Fibroblast of lung (primary cell): ENCODE results near the gene MYPOP. TPM values are rescaled to one million over a fixed set of nuclear protein-coding genes. Genes with fewer than 3 reads are reported as not detected.
"Not testable (repeated sequence)": the region's sequence is repeated elsewhere in the genome, so short reads cannot be mapped to it uniquely, and the experiment has no call there.

ENCODE experiments used
- DNase-seq, 2 donors: peaks; one replicate each; pipeline versions ENCODE4 v3.0.0 to v3.0.0-alpha.2; 2010; ENCODE audit warnings: low read depth in 2 of 2
- H2AFZ ChIP-seq: 2 replicates; pipeline ENCODE4 v1.5.1; 2012; ENCODE audit warnings: low read length, control low read depth, inconsistent platforms
- H3K27ac ChIP-seq: 2 replicates; pipeline ENCODE4 v1.5.1; 2011; ENCODE audit warnings: low read length, control low read depth; ENCODE audit not compliant: insufficient read depth
- H3K27me3 ChIP-seq: 2 replicates; pipeline ENCODE4 v1.5.1; 2011; ENCODE audit warnings: mild to moderate bottlenecking, low read length; ENCODE audit not compliant: control insufficient read depth, insufficient read depth
- H3K36me3 ChIP-seq: 2 replicates; pipeline ENCODE4 v1.5.1; 2011; ENCODE audit warnings: low read length; ENCODE audit not compliant: control insufficient read depth, insufficient read depth
- H3K4me1 ChIP-seq: 2 replicates; pipeline ENCODE4 v1.5.1; 2011; ENCODE audit warnings: low read length; ENCODE audit not compliant: control insufficient read depth, insufficient read depth; ENCODE audit errors: extremely low read depth
- H3K4me2 ChIP-seq: 2 replicates; pipeline ENCODE4 v1.5.1; 2011; ENCODE audit warnings: low read length, control low read depth; ENCODE audit not compliant: insufficient read depth; ENCODE audit errors: extremely low read depth
- H3K4me3 ChIP-seq, 4 experiments: fragments of 200-600 bp in 1 of 4; sonication (generic) in 1 of 4; replicated peaks in 1 of 4; 2 replicates each; pipeline ENCODE4 v1.5.1; 2011 to 2016; ENCODE audit warnings: low read length in 4 of 4, low read depth in 3 of 4, mild to moderate bottlenecking in 3 of 4, control low read depth in 2 of 4, inconsistent platforms in 1 of 4, mixed read lengths in 1 of 4; ENCODE audit not compliant: insufficient read depth in 1 of 4; ENCODE audit errors: control extremely low read depth in 1 of 4
- H3K79me2 ChIP-seq: 2 replicates; pipeline ENCODE4 v1.5.1; 2012; ENCODE audit warnings: mild to moderate bottlenecking, low read length, inconsistent platforms; ENCODE audit not compliant: control insufficient read depth, insufficient read depth
- H3K9ac ChIP-seq: 2 replicates; pipeline ENCODE4 v1.5.1; 2011; ENCODE audit warnings: mild to moderate bottlenecking, low read length, control low read depth; ENCODE audit not compliant: insufficient read depth
- H3K9me3 ChIP-seq: 2 replicates; pipeline ENCODE4 v1.5.1; 2012; ENCODE audit warnings: low read depth, low read length; ENCODE audit not compliant: control insufficient read depth, insufficient read depth
- H4K20me1 ChIP-seq: 2 replicates; pipeline ENCODE4 v1.5.1; 2011; ENCODE audit warnings: low read length; ENCODE audit not compliant: control insufficient read depth, insufficient read depth; ENCODE audit errors: extremely low read depth
- EZH2 ChIP-seq: IDR thresholded peaks from 2 replicates; pipeline ENCODE4 v1.5.1; 2012; ENCODE audit warnings: low read length, control low read depth, mild to moderate bottlenecking; ENCODE audit errors: missing control alignments
- polyA plus RNA-seq, 2 donors: library from polyadenylated mRNA; depleted of rRNA in 1 of 2; stranded (reverse) in 1 of 2; unstranded in 1 of 2; fragments of >200 nt; gene quantifications; 2 replicates each; pipeline ENCODE4 v1.2.1, GENCODE V29; 2011 to 2012; ENCODE audit warnings: missing spikeins in 1 of 2
- total RNA-seq: library from RNA; depleted of rRNA; stranded (reverse); fragments of >200 nt; gene quantifications from 2 replicates; pipeline ENCODE4 v1.2.1, GENCODE V29; 2014
- TF ChIP-seq, protein P1 (sequence below), 2 donors: IDR thresholded peaks in 1 of 2; conservative IDR thresholded peaks in 1 of 2; 1 replicate in 1 of 2; 2 replicates in 1 of 2; pipeline ENCODE4 v1.5.1; 2011 to 2012; ENCODE audit warnings: low read length in 2 of 2, control low read depth in 1 of 2, inconsistent platforms in 1 of 2, low read depth in 1 of 2, mild to moderate bottlenecking in 1 of 2

Gene MYPOP
- total and polyA plus RNA-seq, 2 donors (not counting 1 experiment from before 2014, with no cell fraction given): 0.81 to 1.3 TPM

DNA sequence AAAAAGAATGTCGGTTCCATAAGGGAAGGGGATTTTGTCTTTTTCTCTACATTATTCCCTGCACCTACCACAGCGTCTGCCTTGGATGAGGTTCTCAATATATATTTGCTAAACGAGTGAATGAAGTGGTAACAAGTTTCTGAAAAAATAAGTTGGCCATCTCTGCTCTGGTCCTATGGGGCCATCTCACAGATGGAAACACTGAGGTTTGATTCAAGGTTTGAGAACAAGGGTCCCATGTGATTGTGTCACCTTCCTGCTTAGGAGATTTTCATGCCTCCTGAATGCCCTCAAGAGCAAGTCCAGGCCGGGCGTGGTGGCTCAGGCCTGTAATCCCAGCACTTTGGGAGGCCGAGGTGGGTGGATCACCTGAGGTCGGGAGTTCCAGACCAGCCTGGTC is 3.2 kb downstream of the MYPOP start:
- Histone ChIP-seq H3K4me1 (peaks cover 4% of the 10 kb centered on the region), H3K79me2 (no peaks in the 10 kb centered on the region), H3K36me3 (peaks cover 3% of the 10 kb centered on the region), H3K4me3 (no peak overlapping the region), H2AFZ (no peak overlapping the region), H3K9ac (no peak overlapping the region), H3K27ac (no peak overlapping the region), H3K27me3 (no peaks in the 10 kb centered on the region), H3K9me3 (no peaks in the 10 kb centered on the region), H4K20me1 (no peaks in the 10 kb centered on the region), H3K4me2 (no peak overlapping the region)
- no peak for DNase-seq
- TF ChIP-seq, protein P1, sequence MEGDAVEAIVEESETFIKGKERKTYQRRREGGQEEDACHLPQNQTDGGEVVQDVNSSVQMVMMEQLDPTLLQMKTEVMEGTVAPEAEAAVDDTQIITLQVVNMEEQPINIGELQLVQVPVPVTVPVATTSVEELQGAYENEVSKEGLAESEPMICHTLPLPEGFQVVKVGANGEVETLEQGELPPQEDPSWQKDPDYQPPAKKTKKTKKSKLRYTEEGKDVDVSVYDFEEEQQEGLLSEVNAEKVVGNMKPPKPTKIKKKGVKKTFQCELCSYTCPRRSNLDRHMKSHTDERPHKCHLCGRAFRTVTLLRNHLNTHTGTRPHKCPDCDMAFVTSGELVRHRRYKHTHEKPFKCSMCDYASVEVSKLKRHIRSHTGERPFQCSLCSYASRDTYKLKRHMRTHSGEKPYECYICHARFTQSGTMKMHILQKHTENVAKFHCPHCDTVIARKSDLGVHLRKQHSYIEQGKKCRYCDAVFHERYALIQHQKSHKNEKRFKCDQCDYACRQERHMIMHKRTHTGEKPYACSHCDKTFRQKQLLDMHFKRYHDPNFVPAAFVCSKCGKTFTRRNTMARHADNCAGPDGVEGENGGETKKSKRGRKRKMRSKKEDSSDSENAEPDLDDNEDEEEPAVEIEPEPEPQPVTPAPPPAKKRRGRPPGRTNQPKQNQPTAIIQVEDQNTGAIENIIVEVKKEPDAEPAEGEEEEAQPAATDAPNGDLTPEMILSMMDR (conservative IDR thresholded peaks at IDR 0.05 in 1 of 2, IDR thresholded peaks at IDR 0.05 in 1 of 2; ENCODE audit: low read depth in 1 of 2, low read length in 2 of 2): no peak
- TF ChIP-seq EZH2: no peak

- Histone ChIP-seq H3K4me2 (no peak overlapping the region), H3K27ac (no peak overlapping the region), H3K4me3 (no peak overlapping the region), H4K20me1 (no peaks in the 10 kb centered on the region), H3K27me3 (no peaks in the 10 kb centered on the region), H3K4me1 (peaks cover 4% of the 10 kb centered on the region), H3K9ac (no peak overlapping the region), H3K36me3 (peaks cover 3% of the 10 kb centered on the region), H3K9me3 (no peaks in the 10 kb centered on the region), H3K79me2 (no peaks in the 10 kb centered on the region), H2AFZ (no peak overlapping the region)
- DNase-seq: no peak
- TF ChIP-seq EZH2: no peak
- TF ChIP-seq, protein P1 (conservative IDR thresholded peaks at IDR 0.05 in 1 of 2, IDR thresholded peaks at IDR 0.05 in 1 of 2; ENCODE audit: low read depth in 1 of 2, low read length in 2 of 2): no peak
Observed at GRCh38 chr19:45897261-45897812, 5.1 kb downstream of the MYPOP start.

DNA sequence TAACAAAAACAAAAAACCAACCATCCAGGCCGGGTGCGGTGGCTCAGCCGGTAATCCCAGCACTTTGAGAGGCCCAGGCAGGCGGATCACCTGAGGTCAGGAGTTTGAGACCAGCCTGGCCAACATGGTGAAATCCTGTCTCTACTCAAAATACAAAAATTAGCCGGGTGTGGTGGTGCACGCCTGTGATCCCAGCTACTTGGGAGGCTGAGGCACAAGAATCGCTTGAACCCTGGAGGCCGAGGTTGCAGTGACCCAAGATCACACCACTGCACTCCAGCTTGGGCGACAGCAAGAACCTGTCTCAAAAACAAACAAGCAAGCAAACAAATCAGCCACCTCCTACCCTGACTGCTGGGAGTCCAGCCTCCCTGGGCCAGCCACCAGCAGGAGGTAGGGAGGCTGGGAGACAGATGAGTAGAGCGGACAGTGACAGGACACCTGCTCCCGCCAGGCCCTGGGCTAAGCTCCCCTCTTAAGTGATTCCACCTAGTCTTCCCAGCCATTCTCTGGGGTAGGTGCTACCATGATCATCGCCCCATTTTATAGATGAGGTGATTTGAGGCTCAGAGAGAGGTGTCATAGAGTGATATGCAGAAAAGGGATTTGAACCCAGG is 6.3 kb downstream of the MYPOP start:
- H4K20me1 ChIP-seq, H3K27me3 ChIP-seq, H3K27ac ChIP-seq, H3K9ac ChIP-seq, H3K4me2 ChIP-seq, H3K4me1 ChIP-seq, H3K79me2 ChIP-seq, H3K4me3 ChIP-seq, DNase-seq, H3K36me3 ChIP-seq, H2AFZ ChIP-seq, H3K9me3 ChIP-seq: not testable (repeated sequence)
